Measurements from ENCODE around the gene CHCHD6. TPM values are rescaled to one million over a fixed set of nuclear protein-coding genes. Genes with fewer than 3 reads are reported as not detected.

The CHCHD6 gene
- total and polyA plus RNA-seq, 4 donors = 2.0 to 5.1 (median 3.9) TPM

- Histone ChIP-seq H3K9ac (ENCODE audit: low read depth in 1 of 2, low read length in 2 of 2) (no peak overlapping the region), H3K4me3 (ENCODE audit: low read depth in 1 of 3, low read length in 3 of 3) (no peak overlapping the region), H3K36me3 (ENCODE audit: control insufficient read depth in 4 of 4, insufficient read depth in 3 of 4, low read depth in 1 of 4, low read length in 3 of 4) (peaks cover 0 to 3% (median 0%) of the 10 kb centered on the region in 4 donors), H3K27ac (ENCODE audit: low read depth in 1 of 2, low read length in 2 of 2) (no peak overlapping the region), H3K9me3 (ENCODE audit: control insufficient read depth in 4 of 4, low read length in 3 of 4) (no peaks in the 10 kb centered on the region), H3K4me1 (ENCODE audit: control insufficient read depth in 4 of 4, insufficient read depth in 4 of 4, low read length in 3 of 4) (peaks cover 0 to under 1% (median 0%) of the 10 kb centered on the region in 4 donors), H3K27me3 (ENCODE audit: control insufficient read depth in 4 of 4, insufficient read depth in 4 of 4, low read length in 3 of 4) (no peaks in the 10 kb centered on the region)
- DNase-seq (ENCODE audit: low spot score) = no peak
- TF ChIP-seq EGR1 (IDR thresholded peaks at IDR 0.05; ENCODE audit: low read depth in 2 of 2) (no peak), RAD21 (IDR thresholded peaks at IDR 0.05) (no peak), JUND (IDR thresholded peaks at IDR 0.05) (no peak), REST (IDR thresholded peaks at IDR 0.05) (no peak), HNF4A (conservative IDR thresholded peaks at IDR 0.05) (no peak), TAF1 (conservative IDR thresholded peaks at IDR 0.05) (no peak), FOXA1 (IDR thresholded peaks at IDR 0.05) (no peak), SP1 (IDR thresholded peaks at IDR 0.05) (no peak), YY1 (IDR thresholded peaks at IDR 0.05) (no peak), HNF4G (IDR thresholded peaks at IDR 0.05) (no peak), RXRA (IDR thresholded peaks at IDR 0.05) (no peak)
- TF ChIP-seq, protein P1, sequence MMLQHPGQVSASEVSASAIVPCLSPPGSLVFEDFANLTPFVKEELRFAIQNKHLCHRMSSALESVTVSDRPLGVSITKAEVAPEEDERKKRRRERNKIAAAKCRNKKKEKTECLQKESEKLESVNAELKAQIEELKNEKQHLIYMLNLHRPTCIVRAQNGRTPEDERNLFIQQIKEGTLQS (IDR thresholded peaks at IDR 0.05) = no peak
- TF ChIP-seq, protein P2, sequence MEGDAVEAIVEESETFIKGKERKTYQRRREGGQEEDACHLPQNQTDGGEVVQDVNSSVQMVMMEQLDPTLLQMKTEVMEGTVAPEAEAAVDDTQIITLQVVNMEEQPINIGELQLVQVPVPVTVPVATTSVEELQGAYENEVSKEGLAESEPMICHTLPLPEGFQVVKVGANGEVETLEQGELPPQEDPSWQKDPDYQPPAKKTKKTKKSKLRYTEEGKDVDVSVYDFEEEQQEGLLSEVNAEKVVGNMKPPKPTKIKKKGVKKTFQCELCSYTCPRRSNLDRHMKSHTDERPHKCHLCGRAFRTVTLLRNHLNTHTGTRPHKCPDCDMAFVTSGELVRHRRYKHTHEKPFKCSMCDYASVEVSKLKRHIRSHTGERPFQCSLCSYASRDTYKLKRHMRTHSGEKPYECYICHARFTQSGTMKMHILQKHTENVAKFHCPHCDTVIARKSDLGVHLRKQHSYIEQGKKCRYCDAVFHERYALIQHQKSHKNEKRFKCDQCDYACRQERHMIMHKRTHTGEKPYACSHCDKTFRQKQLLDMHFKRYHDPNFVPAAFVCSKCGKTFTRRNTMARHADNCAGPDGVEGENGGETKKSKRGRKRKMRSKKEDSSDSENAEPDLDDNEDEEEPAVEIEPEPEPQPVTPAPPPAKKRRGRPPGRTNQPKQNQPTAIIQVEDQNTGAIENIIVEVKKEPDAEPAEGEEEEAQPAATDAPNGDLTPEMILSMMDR (IDR thresholded peaks at IDR 0.05; ENCODE audit: low read depth, low read length, missing input control) = no peak
- 93% methylated on average over 8 of the region's 8 CpGs for WGBS
Observed at GRCh38 chr3:127006781-127007436, 302.9 kb downstream of the CHCHD6 start.

- no peak for TF ChIP-seq JUND (IDR thresholded peaks at IDR 0.05)
- TF ChIP-seq HNF4G (IDR thresholded peaks at IDR 0.05) = no peak
- no peak for TF ChIP-seq EGR1 (IDR thresholded peaks at IDR 0.05; ENCODE audit: low read depth in 2 of 2)
- no peak for TF ChIP-seq FOXA1 (IDR thresholded peaks at IDR 0.05)
- TF ChIP-seq, protein P3, sequence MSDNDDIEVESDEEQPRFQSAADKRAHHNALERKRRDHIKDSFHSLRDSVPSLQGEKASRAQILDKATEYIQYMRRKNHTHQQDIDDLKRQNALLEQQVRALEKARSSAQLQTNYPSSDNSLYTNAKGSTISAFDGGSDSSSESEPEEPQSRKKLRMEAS (IDR thresholded peaks at IDR 0.05) = no peak
- TF ChIP-seq RAD21 (IDR thresholded peaks at IDR 0.05) = no peak
- TF ChIP-seq, protein P1 (IDR thresholded peaks at IDR 0.05) = no peak
- TF ChIP-seq FOXA2 (IDR thresholded peaks at IDR 0.05) = no peak
- TF ChIP-seq SP1 (IDR thresholded peaks at IDR 0.05) = no peak
- TF ChIP-seq ZBTB33 (IDR thresholded peaks at IDR 0.05) = no peak
- TF ChIP-seq RXRA (IDR thresholded peaks at IDR 0.05) = no peak
- no peak for TF ChIP-seq YY1 (IDR thresholded peaks at IDR 0.05)
- TF ChIP-seq HNF4A (conservative IDR thresholded peaks at IDR 0.05) = no peak
- TF ChIP-seq, protein P2 (IDR thresholded peaks at IDR 0.05; ENCODE audit: low read depth, low read length, missing input control) = no peak
- no peak overlapping the region for H3K27ac ChIP-seq (ENCODE audit: low read depth in 1 of 2, low read length in 2 of 2)
- H3K4me3 ChIP-seq (ENCODE audit: low read depth in 1 of 3, low read length in 3 of 3) = no peak overlapping the region
- 93% methylated on average over 10 of the region's 10 CpGs for WGBS
- DNase-seq (ENCODE audit: low spot score) = no peak
- H3K4me1 ChIP-seq (ENCODE audit: control insufficient read depth in 4 of 4, insufficient read depth in 4 of 4, low read length in 3 of 4) = no peaks in the 10 kb centered on the region
- H3K9me3 ChIP-seq (ENCODE audit: control insufficient read depth in 4 of 4, low read length in 3 of 4) = no peaks in the 10 kb centered on the region
- no peak overlapping the region for H3K9ac ChIP-seq (ENCODE audit: low read depth in 1 of 2, low read length in 2 of 2)
- H3K36me3 ChIP-seq (ENCODE audit: control insufficient read depth in 4 of 4, insufficient read depth in 3 of 4, low read depth in 1 of 4, low read length in 3 of 4) = peaks cover 0 to 5% (median 2%) of the 10 kb centered on the region in 4 donors
- no peaks in the 10 kb centered on the region for H3K27me3 ChIP-seq (ENCODE audit: control insufficient read depth in 4 of 4, insufficient read depth in 4 of 4, low read length in 3 of 4)
Observed at GRCh38 chr3:127008236-127008635, 304.2 kb downstream of the CHCHD6 start.

Measured in liver (tissue), 9 donors.